GM23338 (cell line): ENCODE data around the gene DDX31. TPM values are rescaled to one million over a fixed set of nuclear protein-coding genes. Genes with fewer than 3 reads are reported as not detected.

Source experiments
- ATAC-seq: fragments of 200-7000 bp; cut with Tn5 transposase; 3 replicates; pipeline ENCODE4 v1.9.1; 2020
- DNase-seq: peaks from one replicate; pipeline ENCODE4 v3.0.0-alpha.2; 2015; ENCODE audit warnings: low spot score
- H2AFZ ChIP-seq: fragments of 200-600 bp; sonication (generic); 2 replicates; pipeline ENCODE4 v1.8.0; 2016; ENCODE audit warnings: antibody characterized with exemption, mild to moderate bottlenecking, moderate library complexity
- H3F3A ChIP-seq: fragments of 200-600 bp; sonication (generic); replicated peaks from 2 replicates; pipeline ENCODE4 v1.8.0; 2017; ENCODE audit warnings: antibody characterized with exemption, mixed run types, low read depth
- H3K27ac ChIP-seq: fragments of 200-600 bp; sonication (generic); 2 replicates; pipeline ENCODE4 v1.6.1; 2016; ENCODE audit warnings: low read depth
- H3K27me3 ChIP-seq: fragments of 200-600 bp; sonication (generic); 2 replicates; pipeline ENCODE4 v1.8.0; 2016; ENCODE audit warnings: mild to moderate bottlenecking, mixed run types, moderate library complexity; ENCODE audit not compliant: insufficient read depth
- H3K36me3 ChIP-seq: fragments of 200-600 bp; sonication (generic); 2 replicates; pipeline ENCODE4 v1.8.0; 2016; ENCODE audit warnings: mild to moderate bottlenecking; ENCODE audit not compliant: insufficient read depth
- H3K4me1 ChIP-seq: fragments of 200-600 bp; sonication (generic); 2 replicates; pipeline ENCODE4 v1.8.0; 2016; ENCODE audit warnings: mild to moderate bottlenecking, moderate library complexity; ENCODE audit not compliant: insufficient read depth
- H3K4me2 ChIP-seq: fragments of 200-600 bp; sonication (generic); 2 replicates; pipeline ENCODE4 v1.7.1; 2017; ENCODE audit warnings: mixed run types
- H3K4me3 ChIP-seq: fragments of 200-600 bp; sonication (generic); 2 replicates; pipeline ENCODE4 v1.6.1; 2016; ENCODE audit warnings: mixed run types
- H3K79me2 ChIP-seq: fragments of 200-600 bp; sonication (generic); replicated peaks from 2 replicates; pipeline ENCODE4 v1.8.0; 2017; ENCODE audit warnings: mild to moderate bottlenecking; ENCODE audit not compliant: insufficient read depth
- H3K9me2 ChIP-seq: fragments of 200-600 bp; sonication (generic); 2 replicates; pipeline ENCODE4 v1.8.0; 2017; ENCODE audit not compliant: insufficient read depth
- H4K20me1 ChIP-seq: fragments of 200-600 bp; sonication (generic); replicated peaks from 2 replicates; pipeline ENCODE4 v1.8.0; 2017; ENCODE audit warnings: mild to moderate bottlenecking; ENCODE audit not compliant: insufficient read depth
- H3K27ac Mint-ChIP-seq: 2 replicates; pipeline ENCODE4 v1.8.0; 2020; ENCODE audit warnings: inconsistent platforms, mild to moderate bottlenecking, moderate library complexity, mixed read lengths
- H3K27me3 Mint-ChIP-seq: 3 replicates; pipeline ENCODE4 v1.8.0; 2022; ENCODE audit warnings: low read depth, mild to moderate bottlenecking, moderate library complexity, mixed read lengths, inconsistent platforms; ENCODE audit not compliant: insufficient read depth, poor library complexity
- H3K36me3 Mint-ChIP-seq: 3 replicates; pipeline ENCODE4 v1.8.0; 2021; ENCODE audit warnings: low read depth, mild to moderate bottlenecking, inconsistent platforms, moderate library complexity, mixed read lengths
- H3K4me1 Mint-ChIP-seq: 3 replicates; pipeline ENCODE4 v1.8.0; 2020; ENCODE audit warnings: mild to moderate bottlenecking, inconsistent platforms, mixed read lengths
- H3K4me3 Mint-ChIP-seq: 3 replicates; pipeline ENCODE4 v1.8.0; 2021; ENCODE audit warnings: moderate library complexity, mild to moderate bottlenecking, inconsistent platforms, mixed read lengths
- H3K9me3 Mint-ChIP-seq: 3 replicates; pipeline ENCODE4 v1.8.0; 2020; ENCODE audit warnings: moderate library complexity, mild to moderate bottlenecking, inconsistent platforms, mixed read lengths
- CREB1 ChIP-seq: fragments of 250-450 bp; sonication (Bioruptor Pico); IDR thresholded peaks from 2 replicates; pipeline ENCODE4 v1.5.0; 2020; ENCODE audit warnings: low read depth, mild to moderate bottlenecking, moderate library complexity
- EZH2 ChIP-seq: fragments of 200-600 bp; sonication (generic); IDR thresholded peaks from one replicate; pipeline ENCODE4 v1.8.0; 2017; ENCODE audit warnings: antibody characterized with exemption, mild to moderate bottlenecking, low read depth; ENCODE audit not compliant: unreplicated experiment
- JUNB ChIP-seq: IDR thresholded peaks from one replicate; pipeline ENCODE4 v1.6.1; 2016; ENCODE audit warnings: antibody characterized with exemption; ENCODE audit not compliant: unreplicated experiment
- ZNF114 ChIP-seq: fragments of 250-450 bp; sonication (Bioruptor Pico); IDR thresholded peaks from 2 replicates; pipeline ENCODE4 v1.5.0; 2020; ENCODE audit warnings: mild to moderate bottlenecking, moderate library complexity
- polyA plus RNA-seq: library from polyadenylated mRNA; unstranded; fragments of >200 nt; fragmentation: Nextera tagmentation; extraction: Ambion mirVana; gene quantifications from 2 replicates; pipeline ENCODE4 v1.2.1, GENCODE V29; 2016
- total RNA-seq: library from RNA; depleted of rRNA; stranded (reverse); fragments of >200 nt; shearing (Covaris generic); gene quantifications from 2 replicates; pipeline ENCODE4 v1.2.3, GENCODE V29; 2014
- TF ChIP-seq, protein P1 (sequence below): fragments of 250-450 bp; sonication (Bioruptor Pico); IDR thresholded peaks from 2 replicates; pipeline ENCODE4 v1.5.0; 2020; ENCODE audit warnings: mild to moderate bottlenecking, moderate library complexity
- TF ChIP-seq, protein P2 (sequence below): IDR thresholded peaks from 2 replicates; pipeline ENCODE4 v1.6.1; 2016; ENCODE audit warnings: antibody characterized with exemption

The DDX31 gene
- total and polyA plus RNA-seq, 2 experiments from 2014 or later, result 14.8 to 23.5 TPM

DNA sequence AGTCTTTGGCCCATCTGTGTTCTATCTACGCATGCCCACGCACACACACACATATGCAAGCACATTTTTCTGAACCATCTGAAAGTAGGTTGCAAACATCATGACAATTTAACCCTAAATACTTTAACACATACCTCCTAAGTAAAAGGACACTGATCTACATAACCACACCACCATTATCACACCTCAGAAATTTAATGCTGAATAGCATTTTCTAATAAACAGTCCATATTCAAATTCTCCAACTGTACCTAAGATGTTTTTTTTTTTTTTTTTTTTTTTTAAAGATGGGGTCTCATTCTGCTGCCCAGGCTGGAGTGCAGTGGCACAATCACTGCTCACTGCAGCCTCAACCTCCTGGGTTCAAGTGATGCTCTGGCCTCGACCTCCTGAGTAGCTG, 35.5 kb downstream of the DDX31 start:
- H3K4me3 ChIP-seq, result no peak overlapping the region
- no peaks in the 10 kb centered on the region for H3F3A ChIP-seq
- H3K27me3 Mint-ChIP-seq, result peaks cover 2% of the 10 kb centered on the region
- H3K9me2 ChIP-seq, result no peaks in the 10 kb centered on the region
- peaks cover 4% of the 10 kb centered on the region; the same call in 1 of the 2 replicates for H4K20me1 ChIP-seq
- H3K4me1 Mint-ChIP-seq, result no peaks in the 10 kb centered on the region
- no peak for ATAC-seq
- H3K36me3 ChIP-seq, result peaks cover 16% of the 10 kb centered on the region; the same call in 1 of the 2 replicates
- H3K4me2 ChIP-seq, result no peak overlapping the region
- TF ChIP-seq, protein P1, sequence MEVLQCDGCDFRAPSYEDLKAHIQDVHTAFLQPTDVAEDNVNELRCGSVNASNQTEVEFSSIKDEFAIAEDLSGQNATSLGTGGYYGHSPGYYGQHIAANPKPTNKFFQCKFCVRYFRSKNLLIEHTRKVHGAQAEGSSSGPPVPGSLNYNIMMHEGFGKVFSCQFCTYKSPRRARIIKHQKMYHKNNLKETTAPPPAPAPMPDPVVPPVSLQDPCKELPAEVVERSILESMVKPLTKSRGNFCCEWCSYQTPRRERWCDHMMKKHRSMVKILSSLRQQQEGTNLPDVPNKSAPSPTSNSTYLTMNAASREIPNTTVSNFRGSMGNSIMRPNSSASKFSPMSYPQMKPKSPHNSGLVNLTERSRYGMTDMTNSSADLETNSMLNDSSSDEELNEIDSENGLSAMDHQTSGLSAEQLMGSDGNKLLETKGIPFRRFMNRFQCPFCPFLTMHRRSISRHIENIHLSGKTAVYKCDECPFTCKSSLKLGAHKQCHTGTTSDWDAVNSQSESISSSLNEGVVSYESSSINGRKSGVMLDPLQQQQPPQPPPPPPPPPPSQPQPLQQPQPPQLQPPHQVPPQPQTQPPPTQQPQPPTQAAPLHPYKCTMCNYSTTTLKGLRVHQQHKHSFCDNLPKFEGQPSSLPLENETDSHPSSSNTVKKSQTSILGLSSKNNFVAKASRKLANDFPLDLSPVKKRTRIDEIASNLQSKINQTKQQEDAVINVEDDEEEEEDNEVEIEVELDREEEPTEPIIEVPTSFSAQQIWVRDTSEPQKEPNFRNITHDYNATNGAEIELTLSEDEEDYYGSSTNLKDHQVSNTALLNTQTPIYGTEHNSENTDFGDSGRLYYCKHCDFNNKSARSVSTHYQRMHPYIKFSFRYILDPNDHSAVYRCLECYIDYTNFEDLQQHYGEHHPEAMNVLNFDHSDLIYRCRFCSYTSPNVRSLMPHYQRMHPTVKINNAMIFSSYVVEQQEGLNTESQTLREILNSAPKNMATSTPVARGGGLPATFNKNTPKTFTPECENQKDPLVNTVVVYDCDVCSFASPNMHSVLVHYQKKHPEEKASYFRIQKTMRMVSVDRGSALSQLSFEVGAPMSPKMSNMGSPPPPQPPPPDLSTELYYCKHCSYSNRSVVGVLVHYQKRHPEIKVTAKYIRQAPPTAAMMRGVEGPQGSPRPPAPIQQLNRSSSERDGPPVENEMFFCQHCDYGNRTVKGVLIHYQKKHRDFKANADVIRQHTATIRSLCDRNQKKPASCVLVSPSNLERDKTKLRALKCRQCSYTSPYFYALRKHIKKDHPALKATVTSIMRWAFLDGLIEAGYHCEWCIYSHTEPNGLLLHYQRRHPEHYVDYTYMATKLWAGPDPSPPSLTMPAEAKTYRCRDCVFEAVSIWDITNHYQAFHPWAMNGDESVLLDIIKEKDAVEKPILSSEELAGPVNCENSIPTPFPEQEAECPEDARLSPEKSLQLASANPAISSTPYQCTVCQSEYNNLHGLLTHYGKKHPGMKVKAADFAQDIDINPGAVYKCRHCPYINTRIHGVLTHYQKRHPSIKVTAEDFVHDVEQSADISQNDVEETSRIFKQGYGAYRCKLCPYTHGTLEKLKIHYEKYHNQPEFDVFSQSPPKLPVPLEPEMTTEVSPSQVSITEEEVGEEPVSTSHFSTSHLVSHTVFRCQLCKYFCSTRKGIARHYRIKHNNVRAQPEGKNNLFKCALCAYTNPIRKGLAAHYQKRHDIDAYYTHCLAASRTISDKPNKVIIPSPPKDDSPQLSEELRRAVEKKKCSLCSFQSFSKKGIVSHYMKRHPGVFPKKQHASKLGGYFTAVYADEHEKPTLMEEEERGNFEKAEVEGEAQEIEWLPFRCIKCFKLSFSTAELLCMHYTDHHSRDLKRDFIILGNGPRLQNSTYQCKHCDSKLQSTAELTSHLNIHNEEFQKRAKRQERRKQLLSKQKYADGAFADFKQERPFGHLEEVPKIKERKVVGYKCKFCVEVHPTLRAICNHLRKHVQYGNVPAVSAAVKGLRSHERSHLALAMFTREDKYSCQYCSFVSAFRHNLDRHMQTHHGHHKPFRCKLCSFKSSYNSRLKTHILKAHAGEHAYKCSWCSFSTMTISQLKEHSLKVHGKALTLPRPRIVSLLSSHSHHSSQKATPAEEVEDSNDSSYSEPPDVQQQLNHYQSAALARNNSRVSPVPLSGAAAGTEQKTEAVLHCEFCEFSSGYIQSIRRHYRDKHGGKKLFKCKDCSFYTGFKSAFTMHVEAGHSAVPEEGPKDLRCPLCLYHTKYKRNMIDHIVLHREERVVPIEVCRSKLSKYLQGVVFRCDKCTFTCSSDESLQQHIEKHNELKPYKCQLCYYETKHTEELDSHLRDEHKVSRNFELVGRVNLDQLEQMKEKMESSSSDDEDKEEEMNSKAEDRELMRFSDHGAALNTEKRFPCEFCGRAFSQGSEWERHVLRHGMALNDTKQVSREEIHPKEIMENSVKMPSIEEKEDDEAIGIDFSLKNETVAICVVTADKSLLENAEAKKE, result no peak
- no peak for TF ChIP-seq CREB1 (CRISPR knock-in tag)
- no peak for TF ChIP-seq JUNB
- TF ChIP-seq EZH2, result no peak
- TF ChIP-seq, protein P2, sequence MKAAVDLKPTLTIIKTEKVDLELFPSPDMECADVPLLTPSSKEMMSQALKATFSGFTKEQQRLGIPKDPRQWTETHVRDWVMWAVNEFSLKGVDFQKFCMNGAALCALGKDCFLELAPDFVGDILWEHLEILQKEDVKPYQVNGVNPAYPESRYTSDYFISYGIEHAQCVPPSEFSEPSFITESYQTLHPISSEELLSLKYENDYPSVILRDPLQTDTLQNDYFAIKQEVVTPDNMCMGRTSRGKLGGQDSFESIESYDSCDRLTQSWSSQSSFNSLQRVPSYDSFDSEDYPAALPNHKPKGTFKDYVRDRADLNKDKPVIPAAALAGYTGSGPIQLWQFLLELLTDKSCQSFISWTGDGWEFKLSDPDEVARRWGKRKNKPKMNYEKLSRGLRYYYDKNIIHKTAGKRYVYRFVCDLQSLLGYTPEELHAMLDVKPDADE, result no peak
- TF ChIP-seq ZNF114 (CRISPR knock-in tag), result no peak
- H3K4me3 Mint-ChIP-seq, result no peak overlapping the region
- H3K27ac ChIP-seq, result no peak overlapping the region
- H3K27me3 ChIP-seq, result no peaks in the 10 kb centered on the region
- no peaks in the 10 kb centered on the region for H3K79me2 ChIP-seq
- no peaks in the 10 kb centered on the region for H3K4me1 ChIP-seq
- no peak overlapping the region for H2AFZ ChIP-seq
- DNase-seq, result no peak
- H3K27ac Mint-ChIP-seq, result no peak overlapping the region
- peaks cover 45% of the 10 kb centered on the region for H3K36me3 Mint-ChIP-seq
- no peaks in the 10 kb centered on the region for H3K9me3 Mint-ChIP-seq
